WTC11 (cell line): Measurements from ENCODE around the gene EIF3K. TPM values are rescaled to one million over a fixed set of nuclear protein-coding genes. Genes with fewer than 3 reads are reported as not detected.

Source experiments
- ATAC-seq: fragments of 200-7000 bp; cut with Tn5 transposase; 2 replicates; pipeline ENCODE4 v1.10.0; 2021; ENCODE audit warnings: mild to moderate bottlenecking, moderate library complexity
- CTCF ChIA-PET: fragments of 300-600 bp; sonication (Branson Sonifier 250); formaldehyde crosslinking; loops from one replicate; lab custom pipeline; 2021; ENCODE audit warnings: antibody characterized with exemption; lab: Charles Lee
- POLR2A ChIA-PET: fragments of 350-600 bp; sonication (Branson Sonifier 250); formaldehyde crosslinking; loops from one replicate; lab custom pipeline; 2021; ENCODE audit warnings: antibody characterized with exemption; lab: Charles Lee
- DNase-seq: peaks from one replicate; pipeline ENCODE4 v3.0.0; 2021; ENCODE audit warnings: low spot score
- H3K27ac Mint-ChIP-seq: 2 replicates; pipeline ENCODE4 v1.8.0; 2021; ENCODE audit warnings: mixed read lengths
- H3K27me3 Mint-ChIP-seq: 2 replicates; pipeline ENCODE4 v1.8.0; 2021; ENCODE audit warnings: low read depth, mild to moderate bottlenecking, moderate library complexity, mixed read lengths
- H3K36me3 Mint-ChIP-seq: 2 replicates; pipeline ENCODE4 v1.8.0; 2021; ENCODE audit warnings: mixed read lengths
- H3K4me1 Mint-ChIP-seq: 2 replicates; pipeline ENCODE4 v1.8.0; 2022; ENCODE audit warnings: mixed read lengths
- H3K4me3 Mint-ChIP-seq: 2 replicates; pipeline ENCODE4 v1.8.0; 2021; ENCODE audit warnings: mild to moderate bottlenecking, moderate library complexity, mixed read lengths
- H3K9me3 Mint-ChIP-seq: 2 replicates; pipeline ENCODE4 v1.8.0; 2021; ENCODE audit warnings: mixed read lengths
- ATF6 ChIP-seq: sonication (generic); formaldehyde crosslinking; IDR thresholded peaks from 2 replicates; pipeline ENCODE4 v1.8.1; 2023; ENCODE audit warnings: mild to moderate bottlenecking, missing genetic modification reagents
- CREM ChIP-seq: sonication (generic); formaldehyde crosslinking; IDR thresholded peaks from 2 replicates; pipeline ENCODE4 v1.8.1; 2022; ENCODE audit warnings: mild to moderate bottlenecking, missing genetic modification reagents, moderate library complexity
- ELF4 ChIP-seq: sonication (generic); formaldehyde crosslinking; IDR thresholded peaks from 2 replicates; pipeline ENCODE4 v1.8.1; 2022; ENCODE audit warnings: low read depth, mild to moderate bottlenecking, moderate library complexity, missing genetic modification reagents
- ETV6 ChIP-seq: sonication (generic); formaldehyde crosslinking; IDR thresholded peaks from 2 replicates; pipeline ENCODE4 v1.8.1; 2022; ENCODE audit warnings: mild to moderate bottlenecking, missing genetic modification reagents
- FOXJ3 ChIP-seq: sonication (generic); formaldehyde crosslinking; IDR thresholded peaks from 2 replicates; pipeline ENCODE4 v1.9.0; 2021; ENCODE audit warnings: missing genetic modification reagents, mild to moderate bottlenecking, borderline replicate concordance
- FOXP1 ChIP-seq: sonication (generic); formaldehyde crosslinking; IDR thresholded peaks from 2 replicates; pipeline ENCODE4 v1.8.0; 2022; ENCODE audit warnings: missing genetic modification reagents, mild to moderate bottlenecking, moderate library complexity, borderline replicate concordance
- GABPB1 ChIP-seq: sonication (generic); formaldehyde crosslinking; IDR thresholded peaks from 2 replicates; pipeline ENCODE4 v1.8.1; 2023; ENCODE audit warnings: mild to moderate bottlenecking, missing genetic modification reagents
- HMGA2 ChIP-seq: fragments of 250-450 bp; sonication (Bioruptor Pico); IDR thresholded peaks from 2 replicates; pipeline ENCODE4 v1.4.0; 2021; ENCODE audit warnings: mild to moderate bottlenecking, moderate library complexity
- JUN ChIP-seq: sonication (generic); formaldehyde crosslinking; IDR thresholded peaks from 2 replicates; pipeline ENCODE4 v1.8.0; 2023; ENCODE audit warnings: mild to moderate bottlenecking, missing genetic modification reagents
- KAT7 ChIP-seq: sonication (generic); formaldehyde crosslinking; IDR thresholded peaks from 2 replicates; pipeline ENCODE4 v1.8.1; 2023; ENCODE audit warnings: missing genetic modification reagents, mild to moderate bottlenecking, borderline replicate concordance
- MXD4 ChIP-seq: fragments of 250-450 bp; sonication (Bioruptor Pico); IDR thresholded peaks from 2 replicates; pipeline ENCODE4 v1.8.0; 2021; ENCODE audit warnings: mild to moderate bottlenecking, moderate library complexity, borderline replicate concordance
- NFYB ChIP-seq: sonication (generic); formaldehyde crosslinking; conservative IDR thresholded peaks from 2 replicates; pipeline ENCODE4 v1.8.0; 2022; ENCODE audit warnings: low read depth, missing genetic modification reagents
- NR3C1 ChIP-seq: sonication (generic); formaldehyde crosslinking; conservative IDR thresholded peaks from 2 replicates; pipeline ENCODE4 v1.8.1; 2023; ENCODE audit warnings: low read depth, mild to moderate bottlenecking, missing genetic modification reagents
- PRDM15 ChIP-seq: sonication (generic); formaldehyde crosslinking; IDR thresholded peaks from 2 replicates; pipeline ENCODE4 v1.8.0; 2022; ENCODE audit warnings: missing genetic modification reagents
- PRRX2 ChIP-seq: fragments of 250-450 bp; sonication (Bioruptor Pico); IDR thresholded peaks from 2 replicates; pipeline ENCODE4 v1.8.0; 2021; ENCODE audit warnings: mild to moderate bottlenecking
- SMAD3 ChIP-seq: sonication (generic); formaldehyde crosslinking; IDR thresholded peaks from 2 replicates; pipeline ENCODE4 v1.8.0; 2022; ENCODE audit warnings: missing genetic modification reagents, mild to moderate bottlenecking, borderline replicate concordance
- TEAD1 ChIP-seq: sonication (generic); formaldehyde crosslinking; IDR thresholded peaks from 2 replicates; pipeline ENCODE4 v1.8.0; 2022; ENCODE audit warnings: mild to moderate bottlenecking, missing genetic modification reagents
- TEAD4 ChIP-seq: sonication (generic); formaldehyde crosslinking; IDR thresholded peaks from 2 replicates; pipeline ENCODE4 v1.8.0; 2022; ENCODE audit warnings: mild to moderate bottlenecking, missing genetic modification reagents
- TP53 ChIP-seq: sonication (generic); formaldehyde crosslinking; IDR thresholded peaks from 2 replicates; pipeline ENCODE4 v1.8.1; 2023; ENCODE audit warnings: mild to moderate bottlenecking, missing genetic modification reagents
- ZBTB21 ChIP-seq: sonication (generic); formaldehyde crosslinking; IDR thresholded peaks from 2 replicates; pipeline ENCODE4 v1.8.1; 2023; ENCODE audit warnings: mild to moderate bottlenecking, missing genetic modification reagents, borderline replicate concordance
- ZNF232 ChIP-seq: sonication (generic); formaldehyde crosslinking; IDR thresholded peaks from 2 replicates; pipeline ENCODE4 v1.8.0; 2022; ENCODE audit warnings: mild to moderate bottlenecking, missing genetic modification reagents
- ZNF396 ChIP-seq: fragments of 250-450 bp; sonication (Bioruptor Pico); IDR thresholded peaks from 2 replicates; pipeline ENCODE4 v1.8.0; 2021; ENCODE audit warnings: mild to moderate bottlenecking, moderate library complexity, borderline replicate concordance
- ZNF671 ChIP-seq: fragments of 250-450 bp; sonication (Bioruptor Pico); IDR thresholded peaks from 2 replicates; pipeline ENCODE4 v1.8.0; 2021; ENCODE audit warnings: mild to moderate bottlenecking
- total RNA-seq: library from RNA; stranded (reverse); gene quantifications from 3 replicates; pipeline ENCODE4 v1.2.3, GENCODE V29; 2021
- TF ChIP-seq, protein P1 (sequence below): fragments of 250-450 bp; sonication (Bioruptor Pico); IDR thresholded peaks from 2 replicates; pipeline ENCODE4 v1.9.0; 2021; ENCODE audit warnings: moderate library complexity, mild to moderate bottlenecking, inconsistent platforms, borderline replicate concordance
- TF ChIP-seq, protein P2 (sequence below): sonication (generic); formaldehyde crosslinking; IDR thresholded peaks from 2 replicates; pipeline ENCODE4 v1.8.1; 2023; ENCODE audit warnings: mild to moderate bottlenecking, missing genetic modification reagents, moderate library complexity

EIF3K gene
- total RNA-seq, 1 experiment from 2014 or later: 416 TPM

DNA sequence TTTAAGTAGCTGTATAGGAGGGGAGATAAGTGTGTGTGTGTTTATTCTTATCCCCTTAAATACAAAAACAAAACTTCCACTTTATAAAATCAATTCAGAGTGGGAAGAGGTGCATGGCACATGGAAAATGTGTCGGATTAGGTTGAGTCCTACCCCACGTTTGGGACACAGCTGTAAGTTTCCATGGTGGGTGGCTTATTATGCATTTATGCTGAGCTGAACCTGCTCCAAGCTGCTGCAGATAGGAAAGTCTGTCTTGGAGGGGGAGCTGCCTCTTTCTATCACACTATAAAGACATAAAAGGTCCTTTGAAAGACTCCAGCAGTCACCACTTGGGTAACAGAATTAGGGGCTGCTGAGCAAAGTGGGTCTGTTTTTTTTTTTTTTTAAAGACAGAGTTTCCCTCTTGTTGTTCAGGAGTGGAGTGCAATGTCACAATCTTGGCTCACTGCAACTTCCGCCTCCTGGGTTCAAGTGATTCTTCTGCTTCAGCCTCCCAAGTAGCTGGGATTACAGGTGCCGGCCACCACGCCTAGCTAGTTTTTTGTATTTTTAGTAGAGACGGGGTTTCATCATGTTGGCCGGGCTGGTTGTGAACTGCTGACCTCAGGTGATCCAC, 43.7 kb downstream of the EIF3K start:
- no peak for DNase-seq
- H3K4me1 Mint-ChIP-seq: peaks cover 98% of the 10 kb centered on the region
- ChIA-PET CTCF (interaction anchor here (0.7 to 4.7 kb wide), 13 partner anchors 10 to 268 kb away, joined by 3 to 21 read pairs (median 4); partner anchors contain the start of genes ACTN4, FAM98C, MRPS12 and SARS2), POLR2A (interaction anchor here (0.7 to 3.3 kb wide), 4 partner anchors 9 to 21 kb away, joined by 3 to 41 read pairs (median 4); partner anchors contain the start of gene ACTN4)
- peaks cover 7% of the 10 kb centered on the region; the same call in 1 of the 2 replicates for H3K36me3 Mint-ChIP-seq
- TF ChIP-seq GABPB1 (CRISPR knock-in tag) (no peak), ZNF396 (CRISPR knock-in tag) (no peak), ZNF232 (CRISPR knock-in tag) (no peak)
- no peak for ATAC-seq
- H3K4me3 Mint-ChIP-seq: peak overlapping the region; percentile 23; the same call in 1 of the 2 replicates
- H3K27ac Mint-ChIP-seq: peak overlapping the region; percentile 98
- no peaks in the 10 kb centered on the region for H3K27me3 Mint-ChIP-seq
- H3K9me3 Mint-ChIP-seq: no peaks in the 10 kb centered on the region

DNA sequence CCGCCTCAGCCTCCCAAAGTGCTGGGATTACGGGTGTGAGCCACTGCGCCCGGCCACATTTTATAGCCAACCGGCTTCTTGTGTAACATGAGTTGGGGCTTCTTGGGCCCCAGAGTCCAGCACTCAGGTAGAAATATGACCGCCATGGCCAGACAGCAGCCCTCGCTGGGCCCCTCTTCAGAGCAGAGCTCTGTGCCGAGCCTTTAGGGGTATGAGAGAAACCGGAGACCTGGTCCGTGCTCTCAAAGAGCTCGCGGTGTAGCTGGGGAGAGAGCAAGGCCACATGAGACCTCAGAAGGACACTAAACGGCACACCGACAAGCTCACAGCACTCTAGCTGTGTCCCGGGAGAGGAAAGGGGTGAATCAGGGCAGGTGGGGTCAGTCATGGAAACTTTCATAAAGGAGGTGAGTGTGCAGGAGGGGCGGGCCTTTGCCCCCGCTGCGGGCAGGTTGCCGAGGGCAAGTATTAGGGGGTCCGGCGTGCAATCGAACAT, 44.2 kb downstream of the EIF3K start:
- Mint-ChIP-seq H3K27me3 (no peaks in the 10 kb centered on the region), H3K9me3 (no peaks in the 10 kb centered on the region), H3K4me3 (no peak overlapping the region), H3K36me3 (0 out of 2 replicates have a peak, but pooled peaks cover 7% of the 10 kb centered on the region), H3K27ac (peak overlapping the region; percentile 98), H3K4me1 (peaks cover 98% of the 10 kb centered on the region)
- ATAC-seq (no peak), DNase-seq (no peak)
- ChIA-PET POLR2A (interaction anchor here (1.0 to 3.3 kb wide), 3 partner anchors 9 to 15 kb away, joined by 3 to 41 read pairs (median 5); partner anchors contain the start of gene ACTN4), CTCF (interaction anchor here (0.7 to 4.7 kb wide), 13 partner anchors 12 to 268 kb away, joined by 3 to 21 read pairs (median 4); partner anchors contain the start of genes ACTN4, FAM98C, MRPS12 and SARS2)
- TF ChIP-seq SMAD3 (CRISPR knock-in tag): no peak
- no peak for TF ChIP-seq NR3C1 (CRISPR knock-in tag)
- TF ChIP-seq PRDM15 (CRISPR knock-in tag): peak; percentile 32; the same call in 1 of the 2 replicates
- TF ChIP-seq FOXJ3 (CRISPR knock-in tag): no peak

DNA sequence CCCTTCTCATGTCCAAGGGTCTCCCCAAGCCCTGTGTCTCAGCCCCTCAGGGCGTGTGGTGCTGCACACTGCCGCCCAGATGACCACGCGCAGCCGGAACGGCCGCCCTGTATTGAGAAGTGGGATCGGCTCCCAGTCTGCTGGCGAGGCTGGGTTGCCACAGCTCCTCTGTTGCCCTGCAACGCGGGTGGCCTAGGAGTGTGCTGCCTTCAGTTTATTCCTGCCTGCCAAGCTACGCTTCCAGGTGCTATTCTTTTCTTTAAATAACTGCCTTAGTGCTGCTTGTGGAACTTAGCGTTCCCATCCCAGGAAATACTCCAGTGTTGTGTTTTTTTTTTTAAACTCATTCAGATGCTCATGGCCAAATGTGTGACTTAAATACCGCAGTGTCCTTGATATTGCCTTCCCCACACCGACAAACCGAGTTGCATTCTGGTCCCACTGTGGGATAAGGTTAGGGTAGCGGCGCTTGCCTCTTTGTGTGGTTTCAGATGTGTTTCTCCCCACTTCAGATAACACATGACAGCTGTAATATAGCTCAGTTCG, 45.0 kb downstream of the EIF3K start:
- no peak for DNase-seq
- Mint-ChIP-seq H3K4me3 (peak overlapping the region; percentile 28; the same call in 1 of the 2 replicates), H3K27me3 (no peaks in the 10 kb centered on the region), H3K27ac (peak overlapping the region; percentile 98), H3K9me3 (no peaks in the 10 kb centered on the region), H3K4me1 (peaks cover 98% of the 10 kb centered on the region), H3K36me3 (peaks cover 7% of the 10 kb centered on the region; the same call in 1 of the 2 replicates)
- ChIA-PET CTCF (interaction anchor here (0.9 to 4.7 kb wide), 10 partner anchors 11 to 267 kb away, joined by 3 to 21 read pairs (median 8); partner anchors contain the start of genes FAM98C, MRPS12 and SARS2), POLR2A (interaction anchor here (0.7 to 3.3 kb wide), 3 partner anchors 10 to 29 kb away, joined by 3 to 41 read pairs (median 3); partner anchors contain the start of gene ACTN4)
- ATAC-seq: no peak
- TF ChIP-seq MXD4 (CRISPR knock-in tag): no peak
- no peak for TF ChIP-seq ATF6
- TF ChIP-seq, protein P1, sequence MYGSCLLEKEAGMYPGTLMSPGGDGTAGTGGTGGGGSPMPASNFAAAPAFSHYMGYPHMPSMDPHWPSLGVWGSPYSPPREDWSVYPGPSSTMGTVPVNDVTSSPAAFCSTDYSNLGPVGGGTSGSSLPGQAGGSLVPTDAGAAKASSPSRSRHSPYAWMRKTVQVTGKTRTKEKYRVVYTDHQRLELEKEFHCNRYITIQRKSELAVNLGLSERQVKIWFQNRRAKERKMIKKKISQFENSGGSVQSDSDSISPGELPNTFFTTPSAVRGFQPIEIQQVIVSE (CRISPR knock-in tag): no peak
- TF ChIP-seq FOXP1 (CRISPR knock-in tag): no peak
- no peak for TF ChIP-seq TP53
- TF ChIP-seq NFYB (CRISPR knock-in tag): no peak
- TF ChIP-seq TEAD4 (CRISPR knock-in tag): no peak
- TF ChIP-seq HMGA2: no peak
- no peak for TF ChIP-seq TEAD1 (CRISPR knock-in tag)
- TF ChIP-seq KAT7 (CRISPR knock-in tag): no peak
- TF ChIP-seq ZNF671: no peak
- TF ChIP-seq JUN (CRISPR knock-in tag): no peak
- TF ChIP-seq CREM: no peak
- no peak for TF ChIP-seq PRRX2 (CRISPR knock-in tag)
- no peak for TF ChIP-seq ZBTB21 (CRISPR knock-in tag)
- no peak for TF ChIP-seq ELF4
- TF ChIP-seq ETV6: no peak
- TF ChIP-seq, protein P2, sequence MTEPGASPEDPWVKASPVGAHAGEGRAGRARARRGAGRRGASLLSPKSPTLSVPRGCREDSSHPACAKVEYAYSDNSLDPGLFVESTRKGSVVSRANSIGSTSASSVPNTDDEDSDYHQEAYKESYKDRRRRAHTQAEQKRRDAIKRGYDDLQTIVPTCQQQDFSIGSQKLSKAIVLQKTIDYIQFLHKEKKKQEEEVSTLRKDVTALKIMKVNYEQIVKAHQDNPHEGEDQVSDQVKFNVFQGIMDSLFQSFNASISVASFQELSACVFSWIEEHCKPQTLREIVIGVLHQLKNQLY (CRISPR knock-in tag): no peak
